ENCODE data around the gene HHATL.

Gene HHATL

GRCh38 chr3:42674146-42674545, 28.5 kb downstream of the HHATL start:
- Histone ChIP-seq H3F3A (ENCODE audit: insufficient read depth, low read length) (no peaks in the 10 kb centered on the region), H3K27ac (ENCODE audit: low read length) (no peak overlapping the region), H3K4me2 (ENCODE audit: low read depth, low read length) (no peak overlapping the region), H3K4me1 (ENCODE audit: low read length) (no peaks in the 10 kb centered on the region), H3K9me2 (replicated peaks; ENCODE audit: insufficient read depth, low read length) (no peaks in the 10 kb centered on the region), H2AFZ (ENCODE audit: low read length) (no peak overlapping the region), H3K4me3 (ENCODE audit: low read length) (no peak overlapping the region), H3K9me3 (replicated peaks; ENCODE audit: insufficient read depth, low read length) (no peaks in the 10 kb centered on the region), H4K20me1 (ENCODE audit: insufficient read depth, low read length) (no peaks in the 10 kb centered on the region), H3K27me3 (replicated peaks; ENCODE audit: insufficient read depth, low read length) (no peaks in the 10 kb centered on the region), H3K9ac (ENCODE audit: low read length) (no peak overlapping the region), H3K36me3 (replicated peaks; ENCODE audit: insufficient read depth, low read length) (no peaks in the 10 kb centered on the region), H3K79me2 (ENCODE audit: low read length) (no peaks in the 10 kb centered on the region)
- TF ChIP-seq CTCF (IDR thresholded peaks at IDR 0.05; ENCODE audit: low read length) (no peak), EZH2phosphoT487 (IDR thresholded peaks at IDR 0.05; ENCODE audit: low read length) (no peak), EZH2 (optimal IDR thresholded peaks at IDR 0.05; ENCODE audit: low read depth, low read length) (no peak)
- DNase-seq, result no peak

- H3K4me3 ChIP-seq (ENCODE audit: low read length), result no peak overlapping the region
- TF ChIP-seq EZH2phosphoT487 (IDR thresholded peaks at IDR 0.05; ENCODE audit: low read length), result no peak
- H4K20me1 ChIP-seq (ENCODE audit: insufficient read depth, low read length), result no peaks in the 10 kb centered on the region
- no peaks in the 10 kb centered on the region for H3K4me1 ChIP-seq (ENCODE audit: low read length)
- no peak overlapping the region for H3K9ac ChIP-seq (ENCODE audit: low read length)
- H3K27me3 ChIP-seq (replicated peaks; ENCODE audit: insufficient read depth, low read length), result no peaks in the 10 kb centered on the region
- H3K4me2 ChIP-seq (ENCODE audit: low read depth, low read length), result no peak overlapping the region
- H3F3A ChIP-seq (ENCODE audit: insufficient read depth, low read length), result no peaks in the 10 kb centered on the region
- H3K36me3 ChIP-seq (replicated peaks; ENCODE audit: insufficient read depth, low read length), result no peaks in the 10 kb centered on the region
- H3K9me2 ChIP-seq (replicated peaks; ENCODE audit: insufficient read depth, low read length), result no peaks in the 10 kb centered on the region
- H3K27ac ChIP-seq (ENCODE audit: low read length), result no peak overlapping the region
- H3K9me3 ChIP-seq (replicated peaks; ENCODE audit: insufficient read depth, low read length), result no peaks in the 10 kb centered on the region
- no peak for DNase-seq
- no peaks in the 10 kb centered on the region for H3K79me2 ChIP-seq (ENCODE audit: low read length)
- H2AFZ ChIP-seq (ENCODE audit: low read length), result no peak overlapping the region
Observed at GRCh38 chr3:42673082-42673481, 29.5 kb downstream of the HHATL start.

- no peaks in the 10 kb centered on the region for H3K4me1 ChIP-seq (ENCODE audit: low read length)
- no peak for TF ChIP-seq EZH2 (optimal IDR thresholded peaks at IDR 0.05; ENCODE audit: low read depth, low read length)
- TF ChIP-seq CTCF (IDR thresholded peaks at IDR 0.05; ENCODE audit: low read length), result no peak
- no peak for TF ChIP-seq EZH2phosphoT487 (IDR thresholded peaks at IDR 0.05; ENCODE audit: low read length)
- H3K9ac ChIP-seq (ENCODE audit: low read length), result no peak overlapping the region
- H3K79me2 ChIP-seq (ENCODE audit: low read length), result no peaks in the 10 kb centered on the region
- no peak overlapping the region for H3K27ac ChIP-seq (ENCODE audit: low read length)
- H3K4me3 ChIP-seq (ENCODE audit: low read length), result no peak overlapping the region
- no peaks in the 10 kb centered on the region for H4K20me1 ChIP-seq (ENCODE audit: insufficient read depth, low read length)
- no peaks in the 10 kb centered on the region for H3K9me2 ChIP-seq (replicated peaks; ENCODE audit: insufficient read depth, low read length)
- no peak overlapping the region for H3K4me2 ChIP-seq (ENCODE audit: low read depth, low read length)
- H3F3A ChIP-seq (ENCODE audit: insufficient read depth, low read length), result no peaks in the 10 kb centered on the region
- DNase-seq, result no peak
- no peaks in the 10 kb centered on the region for H3K9me3 ChIP-seq (replicated peaks; ENCODE audit: insufficient read depth, low read length)
- H2AFZ ChIP-seq (ENCODE audit: low read length), result no peak overlapping the region
- no peaks in the 10 kb centered on the region for H3K36me3 ChIP-seq (replicated peaks; ENCODE audit: insufficient read depth, low read length)
- no peaks in the 10 kb centered on the region for H3K27me3 ChIP-seq (replicated peaks; ENCODE audit: insufficient read depth, low read length)
Observed at GRCh38 chr3:42672515-42672914, 30.1 kb downstream of the HHATL start.

- no peak overlapping the region for H3K27ac ChIP-seq (ENCODE audit: low read length)
- no peak for TF ChIP-seq EZH2 (optimal IDR thresholded peaks at IDR 0.05; ENCODE audit: low read depth, low read length)
- no peak overlapping the region for H3K4me2 ChIP-seq (ENCODE audit: low read depth, low read length)
- no peaks in the 10 kb centered on the region for H3F3A ChIP-seq (ENCODE audit: insufficient read depth, low read length)
- no peak overlapping the region for H2AFZ ChIP-seq (ENCODE audit: low read length)
- no peak overlapping the region for H3K9ac ChIP-seq (ENCODE audit: low read length)
- H3K27me3 ChIP-seq (replicated peaks; ENCODE audit: insufficient read depth, low read length), result no peaks in the 10 kb centered on the region
- no peaks in the 10 kb centered on the region for H3K79me2 ChIP-seq (ENCODE audit: low read length)
- no peaks in the 10 kb centered on the region for H3K4me1 ChIP-seq (ENCODE audit: low read length)
- no peaks in the 10 kb centered on the region for H3K9me3 ChIP-seq (replicated peaks; ENCODE audit: insufficient read depth, low read length)
- DNase-seq, result no peak
- no peaks in the 10 kb centered on the region for H3K9me2 ChIP-seq (replicated peaks; ENCODE audit: insufficient read depth, low read length)
- no peaks in the 10 kb centered on the region for H3K36me3 ChIP-seq (replicated peaks; ENCODE audit: insufficient read depth, low read length)
- H3K4me3 ChIP-seq (ENCODE audit: low read length), result no peak overlapping the region
- no peaks in the 10 kb centered on the region for H4K20me1 ChIP-seq (ENCODE audit: insufficient read depth, low read length)
Observed at GRCh38 chr3:42670670-42671069, 31.9 kb downstream of the HHATL start.
